BE2C (cell line): ENCODE data around the gene PHC2.

Experiments used
- DNase-seq: peaks from one replicate; pipeline ENCODE4 v3.0.0-alpha.2; 2020
- H3K27me3 ChIP-seq: fragments of 250-450 bp; sonication (Bioruptor Pico); 2 replicates; pipeline ENCODE4 v1.5.1; 2020; ENCODE audit warnings: mild to moderate bottlenecking
- H3K36me3 ChIP-seq: fragments of 250-450 bp; sonication (Bioruptor Pico); 2 replicates; pipeline ENCODE4 v1.5.1; 2020; ENCODE audit warnings: mild to moderate bottlenecking
- H3K4me1 ChIP-seq: fragments of 250-450 bp; sonication (Bioruptor Pico); 2 replicates; pipeline ENCODE4 v1.5.1; 2020
- H3K4me3 ChIP-seq: 2 replicates; pipeline ENCODE4 v1.5.1; 2011; ENCODE audit warnings: low read depth, low read length
- H3K9me3 ChIP-seq: fragments of 250-450 bp; sonication (Bioruptor Pico); 2 replicates; pipeline ENCODE4 v1.5.1; 2020
- CTCF ChIP-seq: IDR thresholded peaks from 2 replicates; pipeline ENCODE4 v1.5.1; 2012; ENCODE audit warnings: mild to moderate bottlenecking, low read depth, low read length

Gene PHC2

GRCh38 chr1:33392206-33392605 is 38.7 kb downstream of the PHC2 start:
- H3K4me1 ChIP-seq = no peaks in the 10 kb centered on the region; the same call in 1 of the 2 replicates
- TF ChIP-seq CTCF = no peak
- H3K36me3 ChIP-seq = no peaks in the 10 kb centered on the region

GRCh38 chr1:33391343-33392078 is 39.4 kb downstream of the PHC2 start:
- no peak for DNase-seq
- TF ChIP-seq CTCF = no peak

More at GRCh38 chr1:33392206-33392605, 38.7 kb downstream of the PHC2 start:
- no peak overlapping the region for H3K4me3 ChIP-seq
- no peak for DNase-seq
- H3K27me3 ChIP-seq = no peaks in the 10 kb centered on the region
- H3K9me3 ChIP-seq = no peaks in the 10 kb centered on the region

GRCh38 chr1:33390542-33390941 is 40.4 kb downstream of the PHC2 start:
- H3K9me3 ChIP-seq = no peaks in the 10 kb centered on the region
- H3K36me3 ChIP-seq = no peaks in the 10 kb centered on the region
- H3K4me3 ChIP-seq = no peak overlapping the region
- no peaks in the 10 kb centered on the region; the same call in 1 of the 2 replicates for H3K4me1 ChIP-seq
- TF ChIP-seq CTCF = no peak
- no peaks in the 10 kb centered on the region for H3K27me3 ChIP-seq
- DNase-seq = no peak

More at GRCh38 chr1:33391343-33392078, 39.4 kb downstream of the PHC2 start:
- Histone ChIP-seq H3K27me3 (no peaks in the 10 kb centered on the region), H3K4me3 (no peak overlapping the region), H3K36me3 (no peaks in the 10 kb centered on the region), H3K9me3 (no peaks in the 10 kb centered on the region), H3K4me1 (no peaks in the 10 kb centered on the region; the same call in 1 of the 2 replicates)

- no peaks in the 10 kb centered on the region for H3K36me3 ChIP-seq
- no peaks in the 10 kb centered on the region; the same call in 1 of the 2 replicates for H3K4me1 ChIP-seq
- H3K27me3 ChIP-seq = no peaks in the 10 kb centered on the region
- H3K9me3 ChIP-seq = no peaks in the 10 kb centered on the region
- no peak for DNase-seq
- TF ChIP-seq CTCF = no peak
- no peak overlapping the region for H3K4me3 ChIP-seq
These were observed 41.8 kb downstream of the PHC2 start for GRCh38 chr1:33388805-33389771.

GRCh38 chr1:33387625-33388024 is 43.3 kb downstream of the PHC2 start:
- H3K27me3 ChIP-seq = no peaks in the 10 kb centered on the region
- DNase-seq = no peak
- H3K4me3 ChIP-seq = no peak overlapping the region
- H3K4me1 ChIP-seq = peaks cover 5% of the 10 kb centered on the region
- no peaks in the 10 kb centered on the region for H3K9me3 ChIP-seq
- TF ChIP-seq CTCF = no peak
- H3K36me3 ChIP-seq = no peaks in the 10 kb centered on the region
